GM10248 (cell line): ENCODE results near the gene KIAA1958.

Experiments used
- CTCF ChIA-PET: fragments of 300-600 bp; sonication (Branson Sonifier 250); formaldehyde crosslinking; extraction: SDS; loops from one replicate; lab custom pipeline; 2021; ENCODE audit warnings: antibody characterized with exemption; lab: Yijun Ruan, JAX
- POLR2A ChIA-PET: fragments of 350-650 bp; sonication (Branson Sonifier 250); formaldehyde crosslinking; extraction: SDS; loops from one replicate; lab custom pipeline; 2020; ENCODE audit warnings: antibody characterized with exemption; lab: Yijun Ruan, JAX
- DNase-seq: peaks from one replicate; pipeline ENCODE4 v3.0.0; 2012; ENCODE audit errors: extremely low spot score
- CTCF ChIP-seq: IDR thresholded peaks from 2 replicates; pipeline ENCODE4 v1.5.1; 2012; ENCODE audit warnings: mild to moderate bottlenecking, low read depth; ENCODE audit errors: extremely low read depth, missing control alignments, control extremely low read depth

KIAA1958 gene

GRCh38 chr9:112548051-112548440 is 61.4 kb downstream of the KIAA1958 start:
- CTCF ChIA-PET, result interaction anchor here (0.6 to 1.7 kb wide), 4 partner anchors 14 to 116 kb away, joined by 3 to 4 read pairs (median 3); no protein-coding TSS in a partner anchor
- POLR2A ChIA-PET, result no interaction called here
- DNase-seq, result no peak
- no peak for TF ChIP-seq CTCF

- ChIA-PET CTCF (interaction anchor here (0.8 to 1.7 kb wide), 4 partner anchors 13 to 47 kb away, joined by 3 to 4 read pairs (median 3); no protein-coding TSS in a partner anchor), POLR2A (no interaction called here)
- no peak for TF ChIP-seq CTCF
- no peak for DNase-seq
These were observed 62.4 kb downstream of the KIAA1958 start for GRCh38 chr9:112548836-112549595.

- ChIA-PET CTCF (interaction anchor here (0.7 kb wide), 1 partner anchor 9 kb away, joined by 3 read pairs; no protein-coding TSS in a partner anchor), POLR2A (no interaction called here)
- no peak for DNase-seq
- no peak for TF ChIP-seq CTCF
These were observed 63.9 kb downstream of the KIAA1958 start for GRCh38 chr9:112550531-112550930.

GRCh38 chr9:112551641-112552040 is 65.0 kb downstream of the KIAA1958 start:
- POLR2A ChIA-PET, result no interaction called here
- CTCF ChIA-PET, result no interaction called here
- TF ChIP-seq CTCF, result no peak
- DNase-seq, result no peak

GRCh38 chr9:112552229-112553056 is 65.8 kb downstream of the KIAA1958 start:
- TF ChIP-seq CTCF, result no peak
- ChIA-PET CTCF (no interaction called here), POLR2A (no interaction called here)
- DNase-seq, result no peak

- no peak for TF ChIP-seq CTCF
- ChIA-PET CTCF (no interaction called here), POLR2A (no interaction called here)
- DNase-seq, result no peak
These were observed 66.7 kb downstream of the KIAA1958 start for GRCh38 chr9:112553256-112553826.
